ENCODE results near the gene LGR6.

DNA sequence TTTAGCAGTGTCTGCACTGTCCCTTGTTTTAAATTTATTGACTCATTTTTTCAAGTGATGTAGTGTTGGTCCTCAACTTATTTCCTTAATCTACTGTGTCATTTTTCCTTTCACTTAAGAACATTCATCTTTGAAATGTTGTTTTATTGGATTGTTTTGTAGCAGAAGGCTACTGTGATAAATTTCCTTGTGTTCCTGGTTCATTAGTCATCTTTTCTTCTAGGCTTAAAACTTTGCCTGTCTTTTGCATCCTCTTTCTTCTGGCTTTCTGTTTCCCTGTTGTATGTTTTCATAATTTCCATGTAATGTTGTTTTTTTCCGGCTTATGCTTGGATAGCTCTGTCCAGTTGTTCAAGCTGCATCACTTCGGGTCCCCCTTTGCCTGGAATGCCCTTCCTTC, 86.2 kb downstream of the LGR6 start:
- TF ChIP-seq ZNF274 (IDR thresholded peaks at IDR 0.05; ENCODE audit: low read depth, low read length), result no peak
- TF ChIP-seq YY1 (IDR thresholded peaks at IDR 0.05; ENCODE audit: insufficient read depth, insufficient read length), result no peak
- no peak for TF ChIP-seq SUZ12 (IDR thresholded peaks at IDR 0.05; ENCODE audit: extremely low read depth, insufficient read depth, insufficient read length)

Measured in NT2/D1 (cell line).